Coronary artery (tissue), 2 donors: ENCODE data around the gene GRPEL2.
A peak's percentile ranks its signal among the peaks of the same experiment; 100 is the strongest.

Experiments
- DNase-seq: peaks from one replicate; pipeline ENCODE4 v3.0.0-alpha.2; 2017; ENCODE audit warnings: low spot score
- H3K27ac ChIP-seq, 2 donors: fragments of 200-600 bp; sonication (generic); one replicate each; pipeline ENCODE4 v1.5.1; 2016 to 2019
- H3K4me3 ChIP-seq: fragments of 200-600 bp; sonication (generic); 2 replicates; pipeline ENCODE4 v1.5.1; 2016; ENCODE audit warnings: mild to moderate bottlenecking, moderate library complexity
- TF ChIP-seq, protein P1 (sequence below): fragments of 200-600 bp; sonication (generic); IDR thresholded peaks from one replicate; pipeline ENCODE4 v1.5.1; 2019; ENCODE audit warnings: antibody characterized with exemption

The GRPEL2 gene

DNA sequence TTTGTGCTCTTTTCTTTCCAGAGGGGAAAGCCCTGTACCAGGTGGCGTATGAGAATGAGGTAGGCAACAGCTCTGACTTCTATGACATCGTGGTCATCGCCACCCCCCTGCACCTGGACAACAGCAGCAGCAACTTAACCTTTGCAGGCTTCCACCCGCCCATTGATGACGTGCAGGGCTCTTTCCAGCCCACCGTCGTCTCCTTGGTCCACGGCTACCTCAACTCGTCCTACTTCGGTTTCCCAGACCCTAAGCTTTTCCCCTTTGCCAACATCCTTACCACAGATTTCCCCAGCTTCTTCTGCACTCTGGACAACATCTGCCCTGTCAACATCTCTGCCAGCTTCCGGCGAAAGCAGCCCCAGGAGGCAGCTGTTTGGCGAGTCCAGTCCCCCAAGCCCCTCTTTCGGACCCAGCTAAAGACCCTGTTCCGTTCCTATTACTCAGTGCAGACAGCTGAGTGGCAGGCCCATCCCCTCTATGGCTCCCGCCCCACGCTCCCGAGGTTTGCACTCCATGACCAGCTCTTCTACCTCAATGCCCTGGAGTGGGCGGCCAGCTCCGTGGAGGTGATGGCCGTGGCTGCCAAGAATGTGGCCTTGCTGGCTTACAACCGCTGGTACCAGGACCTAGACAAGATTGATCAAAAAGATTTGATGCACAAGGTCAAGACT, 22.8 kb downstream of the GRPEL2 start:
- DNase-seq: peak; percentile 71
- TF ChIP-seq, protein P1, sequence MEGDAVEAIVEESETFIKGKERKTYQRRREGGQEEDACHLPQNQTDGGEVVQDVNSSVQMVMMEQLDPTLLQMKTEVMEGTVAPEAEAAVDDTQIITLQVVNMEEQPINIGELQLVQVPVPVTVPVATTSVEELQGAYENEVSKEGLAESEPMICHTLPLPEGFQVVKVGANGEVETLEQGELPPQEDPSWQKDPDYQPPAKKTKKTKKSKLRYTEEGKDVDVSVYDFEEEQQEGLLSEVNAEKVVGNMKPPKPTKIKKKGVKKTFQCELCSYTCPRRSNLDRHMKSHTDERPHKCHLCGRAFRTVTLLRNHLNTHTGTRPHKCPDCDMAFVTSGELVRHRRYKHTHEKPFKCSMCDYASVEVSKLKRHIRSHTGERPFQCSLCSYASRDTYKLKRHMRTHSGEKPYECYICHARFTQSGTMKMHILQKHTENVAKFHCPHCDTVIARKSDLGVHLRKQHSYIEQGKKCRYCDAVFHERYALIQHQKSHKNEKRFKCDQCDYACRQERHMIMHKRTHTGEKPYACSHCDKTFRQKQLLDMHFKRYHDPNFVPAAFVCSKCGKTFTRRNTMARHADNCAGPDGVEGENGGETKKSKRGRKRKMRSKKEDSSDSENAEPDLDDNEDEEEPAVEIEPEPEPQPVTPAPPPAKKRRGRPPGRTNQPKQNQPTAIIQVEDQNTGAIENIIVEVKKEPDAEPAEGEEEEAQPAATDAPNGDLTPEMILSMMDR: no peak
- Histone ChIP-seq H3K27ac (peak overlapping the region in 1 of 2 donors; percentile 68), H3K4me3 (no peak overlapping the region)

DNA sequence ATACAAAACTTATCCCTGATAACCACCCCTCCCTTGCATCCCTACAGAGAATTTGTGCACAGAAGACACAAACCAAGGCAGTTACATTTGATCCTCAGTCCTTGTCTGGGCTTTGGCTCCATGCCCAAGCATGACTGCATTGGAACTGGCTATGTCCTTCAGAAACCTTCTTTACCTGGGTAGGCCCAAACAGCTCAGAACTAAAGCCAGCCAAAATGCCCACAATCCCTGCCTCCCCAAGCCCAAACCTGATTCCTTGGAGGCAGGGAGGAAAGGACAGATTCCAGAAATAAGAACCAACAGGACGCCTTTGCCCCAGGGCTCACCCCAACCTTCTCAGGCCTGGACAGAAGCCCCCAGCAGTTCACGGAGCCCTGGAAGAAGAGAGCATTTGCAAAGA, 25.6 kb downstream of the GRPEL2 start:
- TF ChIP-seq, protein P1: no peak
- Histone ChIP-seq H3K27ac (peak overlapping the region; percentile 63 to 86), H3K4me3 (no peak overlapping the region)
- DNase-seq: peak; percentile 62

DNA sequence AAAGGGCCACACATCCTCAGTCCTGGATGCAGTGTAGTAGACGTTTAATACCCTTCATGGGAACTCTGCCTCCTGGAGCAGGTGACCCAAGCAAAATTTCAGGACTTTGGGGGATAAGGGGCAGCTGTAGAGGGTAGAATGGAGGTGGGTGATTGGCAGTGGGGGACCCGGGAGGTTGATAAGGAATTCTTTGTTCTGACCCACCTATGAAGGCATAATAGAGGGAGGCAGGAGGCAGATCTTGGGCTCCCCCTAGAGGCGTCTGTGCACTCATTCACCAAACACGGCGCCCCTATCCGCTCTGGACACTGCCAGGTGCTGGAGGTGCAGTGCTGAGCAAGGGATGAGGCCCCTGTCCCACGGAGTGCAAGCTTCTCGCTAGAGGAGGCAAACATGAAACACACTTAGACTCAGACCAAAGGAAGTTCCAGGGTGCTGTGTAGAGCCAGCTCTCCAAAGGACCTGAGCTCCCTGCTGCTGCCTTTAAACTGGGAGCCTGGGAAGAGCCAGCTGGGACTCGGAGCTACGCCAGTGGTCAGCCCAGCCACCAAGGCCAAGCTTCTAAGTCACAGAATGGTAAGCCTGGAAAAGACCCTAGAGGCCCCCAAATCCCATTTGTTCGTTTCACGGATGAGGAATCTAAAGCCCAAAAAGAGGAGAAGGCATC, 26.1 kb downstream of the GRPEL2 start:
- TF ChIP-seq, protein P1: peak; percentile 42
- peak; percentile 76 for DNase-seq
- peak overlapping the region; percentile 63 to 86 for H3K27ac ChIP-seq

DNA sequence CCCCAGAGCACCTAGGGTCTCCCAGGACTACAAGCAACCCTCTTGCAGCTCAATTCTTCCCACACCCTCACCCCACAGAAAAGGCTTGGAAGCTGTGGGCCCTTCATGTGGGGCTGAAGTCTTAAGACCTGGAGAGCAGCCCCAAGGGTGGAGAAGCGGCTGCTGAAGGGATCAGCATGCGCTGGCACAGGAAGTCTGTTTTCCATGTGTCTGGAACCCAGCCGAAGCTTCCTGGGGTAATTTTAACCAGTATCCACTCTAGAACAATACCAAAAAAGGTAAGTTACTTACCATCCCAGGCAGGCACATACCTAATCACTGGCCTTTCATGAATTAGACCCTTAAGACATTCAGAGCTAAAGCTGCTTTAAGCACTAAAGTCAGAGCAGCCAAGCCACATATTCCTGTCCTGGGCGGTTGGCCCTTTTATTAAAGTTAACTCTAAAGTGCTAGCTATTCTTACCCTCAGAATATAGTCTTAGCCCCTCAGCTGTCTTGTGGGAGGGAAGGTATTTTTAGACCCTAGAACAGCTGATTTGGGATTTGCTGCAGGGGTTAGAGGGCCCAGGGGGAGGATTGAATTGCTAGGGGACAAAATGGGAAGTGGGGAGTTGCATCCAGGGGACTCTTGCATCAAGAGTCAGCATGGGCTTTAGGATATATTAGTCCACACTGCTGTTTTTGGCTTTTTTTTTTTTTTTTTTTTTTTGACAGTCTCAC, 26.9 kb downstream of the GRPEL2 start:
- DNase-seq: peak; percentile 68
- TF ChIP-seq, protein P1: no peak
- H3K4me3 ChIP-seq: no peak overlapping the region
- peak overlapping the region; percentile 63 to 86 for H3K27ac ChIP-seq

More for the DNA sequence above, 26.1 kb downstream of the GRPEL2 start:
- H3K4me3 ChIP-seq: no peak overlapping the region

DNA sequence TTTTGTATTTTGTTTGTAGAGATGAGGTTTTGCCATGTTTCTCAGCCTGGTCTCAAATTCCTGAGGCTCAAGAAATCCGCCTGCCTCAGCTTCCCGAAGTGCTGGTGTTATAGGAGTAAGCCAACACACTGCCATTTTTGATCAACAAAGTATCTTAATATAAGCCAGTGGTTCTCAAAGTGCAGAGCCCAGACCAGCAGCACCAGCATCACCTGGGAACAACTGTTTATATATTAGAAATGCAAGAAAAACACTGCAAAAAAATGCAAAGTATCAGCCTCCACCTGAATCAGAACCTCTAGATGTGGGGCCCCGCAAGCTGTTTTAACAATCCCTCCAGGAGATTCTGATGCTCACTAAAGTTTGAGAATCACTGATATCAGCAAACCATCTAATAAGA, 27.6 kb downstream of the GRPEL2 start:
- no peak overlapping the region for H3K4me3 ChIP-seq
- peak overlapping the region; percentile 63 to 86 for H3K27ac ChIP-seq
- TF ChIP-seq, protein P1: no peak
- peak; percentile 52 for DNase-seq

DNA sequence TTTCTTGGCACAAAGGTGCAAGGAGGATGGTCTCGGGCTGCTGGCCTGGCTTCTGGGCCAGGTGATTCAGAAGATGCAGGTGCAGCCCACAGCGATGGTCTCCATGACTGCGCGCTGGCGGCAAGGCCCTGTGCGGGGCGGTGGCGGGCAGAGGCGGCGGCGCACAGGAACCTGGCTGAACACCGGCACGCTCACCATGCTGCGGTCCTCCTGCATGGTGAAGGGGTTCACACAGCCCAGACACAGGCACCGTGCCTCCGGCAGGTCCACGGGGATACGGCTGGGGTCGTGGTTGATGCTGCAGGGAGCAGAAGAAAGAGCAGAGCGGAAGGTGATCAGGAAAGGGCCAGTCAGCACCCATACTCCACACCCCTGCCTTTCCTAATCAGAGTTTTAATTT, 29.0 kb downstream of the GRPEL2 start:
- H3K4me3 ChIP-seq: no peak overlapping the region
- peak overlapping the region in 1 of 2 donors; percentile 86 for H3K27ac ChIP-seq
- no peak for DNase-seq
- TF ChIP-seq, protein P1: no peak
